NT2/D1 (cell line): ENCODE data around the gene CYP4F8.

Experiments
- DNase-seq: peaks from one replicate; pipeline ENCODE4 v3.0.0-alpha.2; 2011; ENCODE audit warnings: low read depth, low spot score
- H3K27me3 ChIP-seq: 2 replicates; pipeline ENCODE4 v1.6.0; 2011; ENCODE audit warnings: mild to moderate bottlenecking; ENCODE audit not compliant: insufficient read length, insufficient read depth
- H3K36me3 ChIP-seq: 2 replicates; pipeline ENCODE4 v1.6.1; 2011; ENCODE audit warnings: mild to moderate bottlenecking, low read length, mixed read lengths; ENCODE audit not compliant: insufficient read depth, insufficient read length
- H3K4me1 ChIP-seq: 2 replicates; pipeline ENCODE4 v1.5.1; 2011; ENCODE audit not compliant: insufficient read depth, insufficient read length
- H3K4me3 ChIP-seq: 2 replicates; pipeline ENCODE4 v1.5.1; 2011; ENCODE audit warnings: low read depth; ENCODE audit not compliant: insufficient read length
- H3K9ac ChIP-seq: 2 replicates; pipeline ENCODE4 v1.6.0; 2011; ENCODE audit warnings: low read depth; ENCODE audit not compliant: insufficient read length
- H3K9me3 ChIP-seq: 2 replicates; pipeline ENCODE4 v1.5.1; 2011; ENCODE audit warnings: mild to moderate bottlenecking, low read length; ENCODE audit not compliant: insufficient read depth
- SUZ12 ChIP-seq: IDR thresholded peaks from 2 replicates; pipeline ENCODE4 v1.6.1; 2011; ENCODE audit not compliant: insufficient read length, insufficient read depth; ENCODE audit errors: extremely low read depth
- YY1 ChIP-seq: IDR thresholded peaks from 2 replicates; pipeline ENCODE4 v1.6.1; 2011; ENCODE audit not compliant: insufficient read length, insufficient read depth
- ZNF274 ChIP-seq: IDR thresholded peaks from 2 replicates; pipeline ENCODE4 v1.6.1; 2011; ENCODE audit warnings: mild to moderate bottlenecking, low read depth, low read length

CYP4F8 gene

GRCh38 chr19:15651791-15652190 is 36.8 kb downstream of the CYP4F8 start:
- no peaks in the 10 kb centered on the region for H3K9me3 ChIP-seq
- no peak overlapping the region for H3K4me3 ChIP-seq
- TF ChIP-seq SUZ12 (no peak), YY1 (no peak), ZNF274 (no peak)
- peaks cover 86% of the 10 kb centered on the region for H3K27me3 ChIP-seq
- no peak for DNase-seq
- H3K9ac ChIP-seq = no peak overlapping the region
- H3K36me3 ChIP-seq = no peaks in the 10 kb centered on the region
- no peaks in the 10 kb centered on the region for H3K4me1 ChIP-seq

GRCh38 chr19:15652559-15653278 is 37.7 kb downstream of the CYP4F8 start:
- no peak for DNase-seq
- H3K27me3 ChIP-seq = peaks cover 77% of the 10 kb centered on the region
- TF ChIP-seq SUZ12 = no peak
- no peaks in the 10 kb centered on the region for H3K9me3 ChIP-seq
- H3K4me3 ChIP-seq = no peak overlapping the region
- H3K4me1 ChIP-seq = no peaks in the 10 kb centered on the region
- H3K9ac ChIP-seq = no peak overlapping the region
- H3K36me3 ChIP-seq = no peaks in the 10 kb centered on the region

- Histone ChIP-seq H3K9me3 (no peaks in the 10 kb centered on the region), H3K36me3 (no peaks in the 10 kb centered on the region)
These were observed 41.4 kb downstream of the CYP4F8 start for GRCh38 chr19:15656467-15656866.

GRCh38 chr19:15663247-15663646 is 48.2 kb downstream of the CYP4F8 start:
- TF ChIP-seq YY1 = no peak
- TF ChIP-seq ZNF274 = no peak
- TF ChIP-seq SUZ12 = no peak
- H3K4me3 ChIP-seq = no peak overlapping the region
- no peak overlapping the region for H3K9ac ChIP-seq
- H3K9me3 ChIP-seq = no peaks in the 10 kb centered on the region
- no peak for DNase-seq
- peaks cover 47% of the 10 kb centered on the region for H3K27me3 ChIP-seq
- H3K36me3 ChIP-seq = no peaks in the 10 kb centered on the region
- no peaks in the 10 kb centered on the region for H3K4me1 ChIP-seq

More at GRCh38 chr19:15656467-15656866, 41.4 kb downstream of the CYP4F8 start:
- TF ChIP-seq YY1 = no peak
- TF ChIP-seq ZNF274 = no peak
- no peak for TF ChIP-seq SUZ12
- Histone ChIP-seq H3K4me1 (no peaks in the 10 kb centered on the region), H3K4me3 (no peak overlapping the region), H3K9ac (no peak overlapping the region), H3K27me3 (peaks cover 49% of the 10 kb centered on the region)
- DNase-seq = no peak

GRCh38 chr19:15666186-15666585 is 51.2 kb downstream of the CYP4F8 start:
- TF ChIP-seq ZNF274 (no peak), SUZ12 (no peak), YY1 (no peak)
- no peak for DNase-seq
- no peaks in the 10 kb centered on the region for H3K36me3 ChIP-seq
- H3K9me3 ChIP-seq = no peaks in the 10 kb centered on the region
- peaks cover 63% of the 10 kb centered on the region for H3K27me3 ChIP-seq
- H3K9ac ChIP-seq = no peak overlapping the region
- no peaks in the 10 kb centered on the region for H3K4me1 ChIP-seq
- no peak overlapping the region for H3K4me3 ChIP-seq

- DNase-seq = no peak
- Histone ChIP-seq H3K27me3 (peaks cover 63% of the 10 kb centered on the region), H3K9me3 (no peaks in the 10 kb centered on the region), H3K9ac (no peak overlapping the region), H3K4me1 (no peaks in the 10 kb centered on the region), H3K36me3 (no peaks in the 10 kb centered on the region), H3K4me3 (no peak overlapping the region)
- TF ChIP-seq ZNF274 (no peak), YY1 (no peak), SUZ12 (no peak)
These were observed 51.9 kb downstream of the CYP4F8 start for GRCh38 chr19:15666883-15667282.

GRCh38 chr19:15669440-15669839 is 54.4 kb downstream of the CYP4F8 start:
- H3K4me1 ChIP-seq = no peaks in the 10 kb centered on the region
- H3K9ac ChIP-seq = no peak overlapping the region
- H3K9me3 ChIP-seq = no peaks in the 10 kb centered on the region
- H3K36me3 ChIP-seq = no peaks in the 10 kb centered on the region
- no peak for TF ChIP-seq SUZ12
- no peak for TF ChIP-seq ZNF274
- TF ChIP-seq YY1 = no peak
- no peak overlapping the region for H3K4me3 ChIP-seq
- peaks cover 52% of the 10 kb centered on the region for H3K27me3 ChIP-seq
- no peak for DNase-seq

GRCh38 chr19:15669891-15670290 is 54.9 kb downstream of the CYP4F8 start:
- H3K4me3 ChIP-seq = no peak overlapping the region
- H3K9me3 ChIP-seq = no peaks in the 10 kb centered on the region
- no peaks in the 10 kb centered on the region for H3K36me3 ChIP-seq
- DNase-seq = no peak
- H3K4me1 ChIP-seq = no peaks in the 10 kb centered on the region
- no peak overlapping the region for H3K9ac ChIP-seq
- H3K27me3 ChIP-seq = peaks cover 51% of the 10 kb centered on the region
- TF ChIP-seq SUZ12 = no peak
- TF ChIP-seq ZNF274 = no peak
- no peak for TF ChIP-seq YY1
